ENCODE results near the gene SERPINE2.
"Not testable (repeated sequence)": the region's sequence is repeated elsewhere in the genome, so short reads cannot be mapped to it uniquely, and the experiment has no call there.

SERPINE2 gene

GRCh38 chr2:223970343-223971128 is 68.5 kb downstream of the SERPINE2 start:
- no peak for DNase-seq

GRCh38 chr2:223969856-223970255 is 69.2 kb downstream of the SERPINE2 start:
- no peak for DNase-seq

GRCh38 chr2:223969315-223969714 is 69.8 kb downstream of the SERPINE2 start:
- DNase-seq: no peak

- DNase-seq: no peak
Observed at GRCh38 chr2:223967981-223968380, 71.1 kb downstream of the SERPINE2 start.

GRCh38 chr2:223959688-223960087 is 79.4 kb downstream of the SERPINE2 start:
- no peak for DNase-seq

- DNase-seq: peak; percentile 99
Observed at GRCh38 chr2:223957092-223957851, 81.8 kb downstream of the SERPINE2 start, which contains the start of gene MRPL44. Gene MRPL44, plus strand, starts transcription at chr2:223957463. Its CDS starts 10 bp downstream, at chr2:223957473.

GRCh38 chr2:223956300-223956699 is 82.8 kb downstream of the SERPINE2 start:
- DNase-seq: no peak

GRCh38 chr2:223954401-223954800 is 84.7 kb downstream of the SERPINE2 start:
- no peak for DNase-seq

- DNase-seq: no peak
Observed at GRCh38 chr2:223952280-223952968, 86.7 kb downstream of the SERPINE2 start.

GRCh38 chr2:223950448-223951347 is 88.4 kb downstream of the SERPINE2 start:
- no peak for DNase-seq

- DNase-seq: no peak
Observed at GRCh38 chr2:223949241-223949840, 89.7 kb downstream of the SERPINE2 start.

- DNase-seq: no peak
Observed at GRCh38 chr2:223947711-223948205, 91.3 kb downstream of the SERPINE2 start.

- no peak for DNase-seq
Observed at GRCh38 chr2:223945755-223946154, 93.3 kb downstream of the SERPINE2 start.

- peak; percentile 82 for DNase-seq
Observed at GRCh38 chr2:223944703-223945531, 94.2 kb downstream of the SERPINE2 start, which contains the start of gene WDFY1. Gene WDFY1, minus strand, starts transcription at chr2:223945335. Its CDS starts 51 bp downstream, at chr2:223945284.

GRCh38 chr2:223944166-223944702 is 94.9 kb downstream of the SERPINE2 start:
- DNase-seq: peak; percentile 45

- DNase-seq: no peak
Observed at GRCh38 chr2:223943561-223944008, 95.5 kb downstream of the SERPINE2 start.

- DNase-seq: no peak
Observed at GRCh38 chr2:223943135-223943534, 96.0 kb downstream of the SERPINE2 start.

GRCh38 chr2:223941579-223942277 is 97.4 kb downstream of the SERPINE2 start:
- DNase-seq: peak; percentile 56

- DNase-seq: not testable (repeated sequence)
Observed at GRCh38 chr2:223939438-223939837, 99.6 kb downstream of the SERPINE2 start.

GRCh38 chr2:223937535-223937934 is 101.6 kb downstream of the SERPINE2 start:
- no peak for DNase-seq
